ENCODE results near the gene OTUB1.
A peak's percentile ranks its signal among the peaks of the same experiment; 100 is the strongest.

DNA sequence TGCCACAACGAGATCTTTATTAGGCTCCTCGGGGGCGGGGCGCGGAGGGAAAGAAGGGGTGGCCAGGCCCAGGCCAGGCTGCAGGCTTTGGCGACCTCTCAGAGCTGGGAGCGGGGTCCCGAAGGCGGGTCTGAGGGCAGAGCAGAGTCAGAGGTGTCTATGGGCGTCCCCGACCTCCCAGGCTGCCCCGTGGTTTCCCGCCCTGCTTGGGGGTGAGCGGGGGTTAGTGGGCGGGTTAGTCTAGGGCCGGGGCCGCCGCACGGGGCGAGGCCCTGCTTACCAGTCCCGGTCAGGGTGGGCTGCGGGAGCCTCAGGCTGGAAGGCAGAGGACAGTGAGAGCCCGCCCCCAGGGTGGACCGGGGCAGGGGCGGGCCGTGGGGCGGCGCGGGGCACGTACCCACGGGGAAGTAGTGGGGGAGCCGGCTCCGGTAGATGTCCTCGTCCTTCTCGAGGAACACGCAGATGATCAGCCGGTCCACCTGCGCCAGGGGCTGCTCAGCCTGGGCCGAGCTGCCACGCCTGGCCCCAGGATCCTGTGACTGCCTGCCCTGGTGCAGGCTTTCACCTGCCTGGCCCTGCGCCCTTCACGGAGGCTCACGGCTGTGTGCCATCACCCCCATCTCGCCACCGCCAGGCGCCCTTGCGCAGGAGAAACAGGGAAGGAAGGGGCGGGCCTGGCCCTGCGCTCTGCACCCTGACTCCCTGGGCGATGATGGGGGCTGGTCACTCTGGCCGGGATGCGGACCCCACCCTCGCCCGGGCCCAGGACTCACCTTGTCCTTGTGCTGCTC, 12.5 kb downstream of the OTUB1 start:
- 0 out of 2 replicates have a peak, but pooled peaks have one; percentile 50 for TF ChIP-seq RBFOX2 (IDR thresholded peaks at IDR 0.05; ENCODE audit: low read depth, low read length)
- no peak for TF ChIP-seq POLR2A (IDR thresholded peaks at IDR 0.05; ENCODE audit: insufficient read depth in 1 of 2, low read depth in 2 of 2, low read length in 2 of 2)
- no peak for TF ChIP-seq SRSF4 (IDR thresholded peaks at IDR 0.05; ENCODE audit: low read depth, low read length, poor library complexity, severe bottlenecking)
- TF ChIP-seq ATF1 (CRISPR knock-in tag; IDR thresholded peaks at IDR 0.05): no peak
- TF ChIP-seq, protein P1, sequence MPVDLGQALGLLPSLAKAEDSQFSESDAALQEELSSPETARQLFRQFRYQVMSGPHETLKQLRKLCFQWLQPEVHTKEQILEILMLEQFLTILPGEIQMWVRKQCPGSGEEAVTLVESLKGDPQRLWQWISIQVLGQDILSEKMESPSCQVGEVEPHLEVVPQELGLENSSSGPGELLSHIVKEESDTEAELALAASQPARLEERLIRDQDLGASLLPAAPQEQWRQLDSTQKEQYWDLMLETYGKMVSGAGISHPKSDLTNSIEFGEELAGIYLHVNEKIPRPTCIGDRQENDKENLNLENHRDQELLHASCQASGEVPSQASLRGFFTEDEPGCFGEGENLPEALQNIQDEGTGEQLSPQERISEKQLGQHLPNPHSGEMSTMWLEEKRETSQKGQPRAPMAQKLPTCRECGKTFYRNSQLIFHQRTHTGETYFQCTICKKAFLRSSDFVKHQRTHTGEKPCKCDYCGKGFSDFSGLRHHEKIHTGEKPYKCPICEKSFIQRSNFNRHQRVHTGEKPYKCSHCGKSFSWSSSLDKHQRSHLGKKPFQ (CRISPR knock-in tag; IDR thresholded peaks at IDR 0.05; ENCODE audit: insufficient replicate concordance): no peak
- no peak for TF ChIP-seq CHD2 (IDR thresholded peaks at IDR 0.05; ENCODE audit: low read depth, low read length)
- TF ChIP-seq PATZ1 (CRISPR knock-in tag; IDR thresholded peaks at IDR 0.05): no peak
- no peak for TF ChIP-seq MZF1 (CRISPR knock-in tag; IDR thresholded peaks at IDR 0.05; ENCODE audit: borderline replicate concordance)
- TF ChIP-seq, protein P2, sequence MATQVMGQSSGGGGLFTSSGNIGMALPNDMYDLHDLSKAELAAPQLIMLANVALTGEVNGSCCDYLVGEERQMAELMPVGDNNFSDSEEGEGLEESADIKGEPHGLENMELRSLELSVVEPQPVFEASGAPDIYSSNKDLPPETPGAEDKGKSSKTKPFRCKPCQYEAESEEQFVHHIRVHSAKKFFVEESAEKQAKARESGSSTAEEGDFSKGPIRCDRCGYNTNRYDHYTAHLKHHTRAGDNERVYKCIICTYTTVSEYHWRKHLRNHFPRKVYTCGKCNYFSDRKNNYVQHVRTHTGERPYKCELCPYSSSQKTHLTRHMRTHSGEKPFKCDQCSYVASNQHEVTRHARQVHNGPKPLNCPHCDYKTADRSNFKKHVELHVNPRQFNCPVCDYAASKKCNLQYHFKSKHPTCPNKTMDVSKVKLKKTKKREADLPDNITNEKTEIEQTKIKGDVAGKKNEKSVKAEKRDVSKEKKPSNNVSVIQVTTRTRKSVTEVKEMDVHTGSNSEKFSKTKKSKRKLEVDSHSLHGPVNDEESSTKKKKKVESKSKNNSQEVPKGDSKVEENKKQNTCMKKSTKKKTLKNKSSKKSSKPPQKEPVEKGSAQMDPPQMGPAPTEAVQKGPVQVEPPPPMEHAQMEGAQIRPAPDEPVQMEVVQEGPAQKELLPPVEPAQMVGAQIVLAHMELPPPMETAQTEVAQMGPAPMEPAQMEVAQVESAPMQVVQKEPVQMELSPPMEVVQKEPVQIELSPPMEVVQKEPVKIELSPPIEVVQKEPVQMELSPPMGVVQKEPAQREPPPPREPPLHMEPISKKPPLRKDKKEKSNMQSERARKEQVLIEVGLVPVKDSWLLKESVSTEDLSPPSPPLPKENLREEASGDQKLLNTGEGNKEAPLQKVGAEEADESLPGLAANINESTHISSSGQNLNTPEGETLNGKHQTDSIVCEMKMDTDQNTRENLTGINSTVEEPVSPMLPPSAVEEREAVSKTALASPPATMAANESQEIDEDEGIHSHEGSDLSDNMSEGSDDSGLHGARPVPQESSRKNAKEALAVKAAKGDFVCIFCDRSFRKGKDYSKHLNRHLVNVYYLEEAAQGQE (IDR thresholded peaks at IDR 0.05; ENCODE audit: borderline replicate concordance in 1 of 2, low read depth in 1 of 2, low read length in 2 of 2): no peak
- TF ChIP-seq ZNF143 (CRISPR knock-in tag; IDR thresholded peaks at IDR 0.05): no peak
- TF ChIP-seq ZNF530 (CRISPR knock-in tag; IDR thresholded peaks at IDR 0.05; ENCODE audit: low read depth): no peak
- TF ChIP-seq ZEB1 (IDR thresholded peaks at IDR 0.05; ENCODE audit: insufficient replicate concordance, low read depth): no peak
